ENCODE measurements around the gene SLC23A2.

DNA sequence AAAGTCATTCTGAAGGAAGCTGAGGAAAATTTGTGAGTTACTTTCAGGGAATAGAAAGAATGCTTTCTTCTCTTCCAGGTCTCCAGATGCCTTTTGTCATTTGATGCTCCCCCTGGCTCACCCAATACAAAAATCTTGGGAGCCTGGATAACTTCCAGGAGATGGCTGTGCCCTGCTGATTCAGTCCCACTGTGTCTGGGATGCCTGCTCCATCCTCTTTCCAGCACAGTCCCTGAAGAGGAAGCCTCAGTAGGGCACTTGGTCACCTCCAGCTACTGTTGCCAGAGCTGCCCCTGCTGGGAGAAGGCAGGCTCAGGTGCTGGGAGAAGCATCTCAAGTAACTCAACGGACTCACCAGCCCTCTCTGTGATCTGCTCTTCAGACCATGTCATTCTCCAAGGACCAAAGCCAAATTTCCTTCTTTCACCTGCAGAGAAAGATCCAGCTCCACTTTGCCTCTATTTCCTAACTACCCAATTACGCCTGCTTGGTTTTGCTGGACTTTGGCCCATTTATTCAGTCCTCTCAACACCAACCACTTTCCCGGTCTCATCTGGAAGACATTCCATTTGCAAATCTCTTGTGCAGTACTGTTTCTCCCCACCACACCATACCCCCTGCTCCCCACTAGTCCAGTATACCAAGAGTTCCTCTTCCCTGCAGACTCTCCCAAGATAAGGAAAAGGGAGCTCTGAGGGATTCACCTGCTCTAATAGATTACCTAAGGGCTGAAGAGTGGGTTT lies 53.3 kb downstream of the SLC23A2 start:
- TF ChIP-seq POLR2A (IDR thresholded peaks at IDR 0.05; ENCODE audit: low read depth, low read length) (no peak), SPI1 (IDR thresholded peaks at IDR 0.05; ENCODE audit: low read depth, low read length) (no peak)
